K562 (cell line): ENCODE results near the gene SNX3.

Experiments
- CBFB ChIP-seq: sonication (generic); formaldehyde crosslinking; IDR thresholded peaks from 2 replicates; pipeline ENCODE4 v1.4.0; 2020; ENCODE audit warnings: mild to moderate bottlenecking, missing genetic modification reagents
- CCNT2 ChIP-seq: IDR thresholded peaks from 2 replicates; pipeline ENCODE4 v1.6.1; 2011; ENCODE audit warnings: borderline replicate concordance, low read depth, mild to moderate bottlenecking, moderate library complexity, mixed read lengths, low read length; ENCODE audit not compliant: insufficient read length; ENCODE audit errors: extremely low read depth
- CHD2 ChIP-seq: IDR thresholded peaks from 2 replicates; pipeline ENCODE4 v1.6.1; 2011; ENCODE audit warnings: low read depth, low read length
- CTCF ChIP-seq, 3 experiments: IDR thresholded peaks in 2 of 3; conservative IDR thresholded peaks in 1 of 3; 2 replicates each; pipeline ENCODE4 v1.5.1; 2011 to 2012; ENCODE audit warnings: low read length in 3 of 3, mild to moderate bottlenecking in 3 of 3, control low read depth in 2 of 3, improper control_type of control experiment in 1 of 3, inconsistent platforms in 1 of 3, low read depth in 1 of 3, mixed read lengths in 1 of 3, moderate library complexity in 1 of 3; ENCODE audit not compliant: insufficient read depth in 2 of 3
- DDX20 ChIP-seq: fragments of 450-650 bp; IDR thresholded peaks from 2 replicates; pipeline ENCODE4 v1.6.1; 2016; ENCODE audit warnings: missing genetic modification characterization, low read depth, mild to moderate bottlenecking, missing compliant biosample characterization, moderate library complexity
- JUN ChIP-seq, 2 experiments: sonication (generic) in 1 of 2; formaldehyde crosslinking in 1 of 2; IDR thresholded peaks; 2 replicates each; pipeline versions ENCODE4 v1.6.1 to v1.8.0; 2012 to 2022; ENCODE audit warnings: borderline replicate concordance in 2 of 2, mild to moderate bottlenecking in 2 of 2, improper control_type of control experiment in 1 of 2, low read depth in 1 of 2, low read length in 1 of 2, missing genetic modification reagents in 1 of 2
- MAFK ChIP-seq: IDR thresholded peaks from 2 replicates; pipeline ENCODE4 v1.6.1; 2011; ENCODE audit warnings: low read length, improper control_type of control experiment
- MYC ChIP-seq, 2 experiments: fragments of 250-450 bp in 1 of 2; sonication (Bioruptor Pico) in 1 of 2; IDR thresholded peaks; 2 replicates each; pipeline versions ENCODE4 v1.5.1 to v1.6.1; 2012 to 2021; ENCODE audit warnings: low read depth in 2 of 2, borderline replicate concordance in 1 of 2, improper control_type of control experiment in 1 of 2, low read length in 1 of 2, mild to moderate bottlenecking in 1 of 2, moderate library complexity in 1 of 2
- NRF1 ChIP-seq, 2 experiments: fragments of 450-650 bp; IDR thresholded peaks in 1 of 2; conservative IDR thresholded peaks in 1 of 2; 2 replicates each; pipeline ENCODE4 v1.6.1; 2014; ENCODE audit warnings: mild to moderate bottlenecking in 2 of 2
- SMAD4 ChIP-seq: fragments of 250-450 bp; sonication (Bioruptor Pico); conservative IDR thresholded peaks from 2 replicates; pipeline ENCODE4 v1.8.0; 2021; ENCODE audit warnings: inconsistent platforms, mild to moderate bottlenecking, moderate library complexity
- ZBTB11 ChIP-seq, 3 experiments: fragments of 200-800 bp in 1 of 3; fragments of 250-450 bp in 1 of 3; fragments of 450-650 bp in 1 of 3; sonication (Bioruptor Pico) in 1 of 3; sonication (Bioruptor generic) in 1 of 3; formaldehyde crosslinking in 1 of 3; IDR thresholded peaks; 2 replicates each; pipeline versions ENCODE4 v1.6.1 to v1.8.0; 2016 to 2022; ENCODE audit warnings: mild to moderate bottlenecking in 2 of 3, missing genetic modification characterization in 2 of 3, missing compliant biosample characterization in 1 of 3, moderate library complexity in 1 of 3
- ZBTB8A ChIP-seq: fragments of 450-650 bp; IDR thresholded peaks from 2 replicates; pipeline ENCODE4 v1.6.1; 2018; ENCODE audit warnings: mild to moderate bottlenecking, moderate library complexity; ENCODE audit not compliant: partially characterized antibody
- TF ChIP-seq, protein P1 (sequence below): fragments of 150-350 bp; conservative IDR thresholded peaks from 2 replicates; pipeline ENCODE4 v1.6.1; 2014; ENCODE audit warnings: low read length

DNA sequence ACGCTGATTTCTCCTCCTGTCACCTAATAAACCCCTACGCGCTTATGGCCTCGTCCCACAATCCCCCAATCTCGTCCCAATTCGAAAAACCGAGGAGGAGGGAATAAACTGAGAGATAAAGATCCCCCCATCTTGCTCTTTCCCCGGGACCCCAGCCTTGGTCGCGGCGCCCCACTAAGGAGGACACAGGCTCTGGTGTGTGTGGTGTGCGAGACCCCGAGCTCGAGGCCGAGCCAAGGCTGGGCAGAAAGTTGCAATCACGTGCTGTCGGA is 96.4 kb downstream of the SNX3 start:
- no peak for TF ChIP-seq CHD2
- TF ChIP-seq NRF1 (conservative IDR thresholded peaks at IDR 0.05 in 1 of 2, IDR thresholded peaks at IDR 0.05 in 1 of 2) = no peak
- TF ChIP-seq DDX20 (tag) = no peak
- no peak for TF ChIP-seq CTCF (IDR thresholded peaks at IDR 0.05 in 2 of 3, conservative IDR thresholded peaks at IDR 0.05 in 1 of 3; ENCODE audit: insufficient read depth in 2 of 3, low read depth in 1 of 3, low read length in 3 of 3)
- no peak for TF ChIP-seq CBFB (CRISPR knock-in tag)
- TF ChIP-seq CCNT2 = no peak
- TF ChIP-seq, protein P1, sequence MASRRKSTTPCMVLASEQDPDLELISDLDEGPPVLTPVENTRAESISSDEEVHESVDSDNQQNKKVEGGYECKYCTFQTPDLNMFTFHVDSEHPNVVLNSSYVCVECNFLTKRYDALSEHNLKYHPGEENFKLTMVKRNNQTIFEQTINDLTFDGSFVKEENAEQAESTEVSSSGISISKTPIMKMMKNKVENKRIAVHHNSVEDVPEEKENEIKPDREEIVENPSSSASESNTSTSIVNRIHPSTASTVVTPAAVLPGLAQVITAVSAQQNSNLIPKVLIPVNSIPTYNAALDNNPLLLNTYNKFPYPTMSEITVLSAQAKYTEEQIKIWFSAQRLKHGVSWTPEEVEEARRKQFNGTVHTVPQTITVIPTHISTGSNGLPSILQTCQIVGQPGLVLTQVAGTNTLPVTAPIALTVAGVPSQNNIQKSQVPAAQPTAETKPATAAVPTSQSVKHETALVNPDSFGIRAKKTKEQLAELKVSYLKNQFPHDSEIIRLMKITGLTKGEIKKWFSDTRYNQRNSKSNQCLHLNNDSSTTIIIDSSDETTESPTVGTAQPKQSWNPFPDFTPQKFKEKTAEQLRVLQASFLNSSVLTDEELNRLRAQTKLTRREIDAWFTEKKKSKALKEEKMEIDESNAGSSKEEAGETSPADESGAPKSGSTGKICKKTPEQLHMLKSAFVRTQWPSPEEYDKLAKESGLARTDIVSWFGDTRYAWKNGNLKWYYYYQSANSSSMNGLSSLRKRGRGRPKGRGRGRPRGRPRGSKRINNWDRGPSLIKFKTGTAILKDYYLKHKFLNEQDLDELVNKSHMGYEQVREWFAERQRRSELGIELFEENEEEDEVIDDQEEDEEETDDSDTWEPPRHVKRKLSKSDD = no peak
- TF ChIP-seq JUN (IDR thresholded peaks at IDR 0.05; ENCODE audit: borderline replicate concordance, low read depth, low read length) = no peak
- TF ChIP-seq JUN (CRISPR knock-in tag; IDR thresholded peaks at IDR 0.05; ENCODE audit: borderline replicate concordance) = no peak
- no peak for TF ChIP-seq MYC (IDR thresholded peaks at IDR 0.05; ENCODE audit: low read depth, low read length)
- no peak for TF ChIP-seq MYC (CRISPR knock-in tag; IDR thresholded peaks at IDR 0.05; ENCODE audit: borderline replicate concordance, low read depth)
- TF ChIP-seq MAFK = no peak
- TF ChIP-seq SMAD4 (CRISPR knock-in tag) = no peak
- no peak for TF ChIP-seq ZBTB11 (CRISPR knock-in tag; IDR thresholded peaks at IDR 0.05)
- no peak for TF ChIP-seq ZBTB8A
